Esophagus squamous epithelium (tissue), 5 donors: ENCODE measurements around the gene MDFIC2. TPM values are rescaled to one million over a fixed set of nuclear protein-coding genes. Genes with fewer than 3 reads are reported as not detected.

Experiments used
- DNase-seq: peaks from one replicate; lab custom pipeline; 2025; lab: John Stamatoyannopoulos, UW
- H3K27ac ChIP-seq, 4 donors: fragments of 200-600 bp; sonication (generic); one replicate each; pipeline ENCODE4 v1.5.1; 2016 to 2019; ENCODE audit warnings: mild to moderate bottlenecking in 1 of 4
- H3K27me3 ChIP-seq, 4 donors: fragments of 200-600 bp; sonication (generic); 1 replicate in 3 of 4; 2 replicates in 1 of 4; pipeline versions ENCODE4 v1.5.1 to v1.6.0; 2017 to 2021; ENCODE audit warnings: antibody characterized with exemption in 1 of 4
- H3K36me3 ChIP-seq, 3 donors: fragments of 200-600 bp; sonication (generic); one replicate each; pipeline ENCODE4 v1.5.1; 2016 to 2019
- H3K4me1 ChIP-seq, 3 donors: fragments of 200-600 bp; sonication (generic); one replicate each; pipeline ENCODE4 v1.5.1; 2017 to 2019
- H3K4me3 ChIP-seq, 4 donors: fragments of 200-600 bp; sonication (generic); 1 replicate in 3 of 4; 2 replicates in 1 of 4; pipeline ENCODE4 v1.5.1; 2016 to 2019; ENCODE audit warnings: mild to moderate bottlenecking in 2 of 4, moderate library complexity in 1 of 4
- H3K9me3 ChIP-seq, 3 donors: fragments of 200-600 bp; sonication (generic); one replicate each; pipeline ENCODE4 v1.5.1; 2016 to 2019
- CTCF ChIP-seq, 6 experiments: fragments of 450-650 bp in 4 of 6; fragments of 200-600 bp in 2 of 6; sonication (generic) in 2 of 6; IDR thresholded peaks; one replicate each; pipeline ENCODE4 v1.5.1; 2016 to 2019; ENCODE audit warnings: antibody characterized with exemption in 6 of 6, mild to moderate bottlenecking in 4 of 6, moderate library complexity in 4 of 6
- POLR2A ChIP-seq, 4 donors: fragments of 450-650 bp; IDR thresholded peaks; one replicate each; pipeline ENCODE4 v1.6.1; 2017; ENCODE audit warnings: antibody characterized with exemption in 4 of 4, mild to moderate bottlenecking in 4 of 4, moderate library complexity in 3 of 4
- WGBS, 2 donors: methylation state at CpG; one replicate each; pipeline ENCODE4 v1.1.5; 2018; 5-methylcytosine and 5-hydroxymethylcytosine counted together
- intact Hi-C: fragments of 100-400 bp; cut with DNase I; formaldehyde crosslinking; loops from one replicate; pipeline ENCODE4 v1.15.0; 2022
- total RNA-seq, 4 donors: library from RNA; depleted of rRNA; stranded (reverse); fragments of >200 nt; gene quantifications; one replicate each; pipeline ENCODE4 v1.1.0, GENCODE V29; 2016
- donor health status: DM: yes; HTN: yes; CAD: no.

MDFIC2 gene
- total RNA-seq, 4 donors from 2014 or later = not detected

GRCh38 chr3:70247955-70248354 is 64.5 kb downstream of the MDFIC2 start:
- 63 to 68% methylated on average over 2 of the region's 2 CpGs for WGBS, 2 donors
- DNase-seq = no peak
- Histone ChIP-seq H3K36me3 (no peaks in the 10 kb centered on the region), H3K27ac (no peak overlapping the region), H3K4me3 (no peak overlapping the region), H3K9me3 (no peaks in the 10 kb centered on the region), H3K4me1 (no peaks in the 10 kb centered on the region), H3K27me3 (no peaks in the 10 kb centered on the region)
- intact Hi-C loops = no loop called here
- TF ChIP-seq CTCF (IDR thresholded peaks at IDR 0.05) (no peak), POLR2A (IDR thresholded peaks at IDR 0.05) (no peak)

- H3K27ac ChIP-seq = no peak overlapping the region
- H3K36me3 ChIP-seq = no peaks in the 10 kb centered on the region
- H3K9me3 ChIP-seq = no peaks in the 10 kb centered on the region
- no peak overlapping the region for H3K4me3 ChIP-seq
- H3K4me1 ChIP-seq = no peaks in the 10 kb centered on the region
- intact Hi-C loops = no loop called here
- TF ChIP-seq CTCF (IDR thresholded peaks at IDR 0.05) (no peak), POLR2A (IDR thresholded peaks at IDR 0.05) (no peak)
- DNase-seq = no peak
- WGBS, 2 donors = 79 to 87% methylated on average over 4 of the region's 4 CpGs
- H3K27me3 ChIP-seq = no peaks in the 10 kb centered on the region
These were observed 66.5 kb downstream of the MDFIC2 start for GRCh38 chr3:70245746-70246525.

GRCh38 chr3:70244422-70244821 is 68.0 kb downstream of the MDFIC2 start:
- no peak for DNase-seq
- H3K36me3 ChIP-seq = no peaks in the 10 kb centered on the region
- TF ChIP-seq POLR2A (IDR thresholded peaks at IDR 0.05) (no peak), CTCF (IDR thresholded peaks at IDR 0.05) (no peak)
- H3K4me1 ChIP-seq = no peaks in the 10 kb centered on the region
- no peak overlapping the region for H3K4me3 ChIP-seq
- no peaks in the 10 kb centered on the region for H3K27me3 ChIP-seq
- intact Hi-C loops = no loop called here
- no peaks in the 10 kb centered on the region for H3K9me3 ChIP-seq
- H3K27ac ChIP-seq = no peak overlapping the region
- WGBS, 2 donors = 81 to 86% methylated on average over 2 of the region's 2 CpGs

GRCh38 chr3:70242297-70242882 is 70.0 kb downstream of the MDFIC2 start:
- intact Hi-C loops = no loop called here
- Histone ChIP-seq H3K4me1 (no peaks in the 10 kb centered on the region), H3K27ac (no peak overlapping the region), H3K4me3 (no peak overlapping the region), H3K36me3 (no peaks in the 10 kb centered on the region), H3K9me3 (no peaks in the 10 kb centered on the region), H3K27me3 (no peaks in the 10 kb centered on the region)
- no peak for TF ChIP-seq CTCF (IDR thresholded peaks at IDR 0.05)
- TF ChIP-seq POLR2A (IDR thresholded peaks at IDR 0.05) = no peak
- DNase-seq = no peak
- 62 to 68% methylated on average over 2 of the region's 2 CpGs for WGBS, 2 donors

GRCh38 chr3:70233812-70234211 is 78.6 kb downstream of the MDFIC2 start:
- no peaks in the 10 kb centered on the region for H3K36me3 ChIP-seq
- no peak overlapping the region for H3K4me3 ChIP-seq
- no peaks in the 10 kb centered on the region for H3K4me1 ChIP-seq
- WGBS, 2 donors = 59 to 74% methylated on average over 1 of the region's 1 CpG
- DNase-seq = no peak
- no peak overlapping the region for H3K27ac ChIP-seq
- TF ChIP-seq POLR2A (IDR thresholded peaks at IDR 0.05) = no peak
- TF ChIP-seq CTCF (IDR thresholded peaks at IDR 0.05) = no peak
- no peaks in the 10 kb centered on the region for H3K9me3 ChIP-seq
- intact Hi-C loops = no loop called here
- no peaks in the 10 kb centered on the region for H3K27me3 ChIP-seq
